Fibroblast of the aortic adventitia (primary cell): Measurements from ENCODE around the gene CASK. TPM values are rescaled to one million over a fixed set of nuclear protein-coding genes. Genes with fewer than 3 reads are reported as not detected.

Experiments
- DNase-seq: peaks from one replicate; pipeline ENCODE4 v3.0.0-alpha.2; 2010; ENCODE audit warnings: low read depth
- H3K4me3 ChIP-seq: 2 replicates; pipeline ENCODE4 v1.5.1; 2011; ENCODE audit warnings: low read depth, mild to moderate bottlenecking, control low read depth, low read length, moderate library complexity
- CTCF ChIP-seq: IDR thresholded peaks from 2 replicates; pipeline ENCODE4 v1.5.1; 2011; ENCODE audit warnings: mild to moderate bottlenecking, low read length, control low read depth, inconsistent platforms; ENCODE audit not compliant: insufficient read depth
- total RNA-seq: library from RNA; depleted of rRNA; stranded (reverse); fragments of >200 nt; gene quantifications from 2 replicates; pipeline ENCODE4 v1.2.3, GENCODE V29; 2012; ENCODE audit warnings: low replicate concordance

Gene CASK
- total RNA-seq, 1 donor: 24.9 TPM

- DNase-seq: no peak
- no peak overlapping the region for H3K4me3 ChIP-seq
- TF ChIP-seq CTCF: no peak
Measured at GRCh38 chrX:41705680-41706374, 217.5 kb downstream of the CASK start.

- no peak overlapping the region for H3K4me3 ChIP-seq
- DNase-seq: no peak
- no peak for TF ChIP-seq CTCF
Measured at GRCh38 chrX:41705042-41705441, 218.3 kb downstream of the CASK start.

GRCh38 chrX:41703574-41704029 lies 219.8 kb downstream of the CASK start:
- no peak for DNase-seq
- no peak for TF ChIP-seq CTCF
- no peak overlapping the region for H3K4me3 ChIP-seq

- TF ChIP-seq CTCF: no peak
- no peak overlapping the region for H3K4me3 ChIP-seq
- no peak for DNase-seq
Measured at GRCh38 chrX:41695426-41695825, 227.9 kb downstream of the CASK start.

- TF ChIP-seq CTCF: no peak
- DNase-seq: no peak
- no peak overlapping the region for H3K4me3 ChIP-seq
Measured at GRCh38 chrX:41693024-41693423, 230.3 kb downstream of the CASK start.

- H3K4me3 ChIP-seq: no peak overlapping the region
- peak; percentile 95 for DNase-seq
- no peak for TF ChIP-seq CTCF
Measured at GRCh38 chrX:41692162-41692749, 231.1 kb downstream of the CASK start.

- no peak for TF ChIP-seq CTCF
- no peak for DNase-seq
- H3K4me3 ChIP-seq: no peak overlapping the region
Measured at GRCh38 chrX:41689711-41690110, 233.6 kb downstream of the CASK start.
